ENCODE measurements around the gene PHF21B.

GRCh38 chr22:44924098-44924497 is 85.7 kb downstream of the PHF21B start:
- TF ChIP-seq, protein P1, sequence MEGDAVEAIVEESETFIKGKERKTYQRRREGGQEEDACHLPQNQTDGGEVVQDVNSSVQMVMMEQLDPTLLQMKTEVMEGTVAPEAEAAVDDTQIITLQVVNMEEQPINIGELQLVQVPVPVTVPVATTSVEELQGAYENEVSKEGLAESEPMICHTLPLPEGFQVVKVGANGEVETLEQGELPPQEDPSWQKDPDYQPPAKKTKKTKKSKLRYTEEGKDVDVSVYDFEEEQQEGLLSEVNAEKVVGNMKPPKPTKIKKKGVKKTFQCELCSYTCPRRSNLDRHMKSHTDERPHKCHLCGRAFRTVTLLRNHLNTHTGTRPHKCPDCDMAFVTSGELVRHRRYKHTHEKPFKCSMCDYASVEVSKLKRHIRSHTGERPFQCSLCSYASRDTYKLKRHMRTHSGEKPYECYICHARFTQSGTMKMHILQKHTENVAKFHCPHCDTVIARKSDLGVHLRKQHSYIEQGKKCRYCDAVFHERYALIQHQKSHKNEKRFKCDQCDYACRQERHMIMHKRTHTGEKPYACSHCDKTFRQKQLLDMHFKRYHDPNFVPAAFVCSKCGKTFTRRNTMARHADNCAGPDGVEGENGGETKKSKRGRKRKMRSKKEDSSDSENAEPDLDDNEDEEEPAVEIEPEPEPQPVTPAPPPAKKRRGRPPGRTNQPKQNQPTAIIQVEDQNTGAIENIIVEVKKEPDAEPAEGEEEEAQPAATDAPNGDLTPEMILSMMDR (IDR thresholded peaks at IDR 0.05): no peak
- TF ChIP-seq POLR2A (IDR thresholded peaks at IDR 0.05): no peak
